K562 (cell line): ENCODE results near the gene USP49.

Source experiments
- BRD4 ChIP-seq: fragments of 200-600 bp; sonication (generic); IDR thresholded peaks from 2 replicates; pipeline ENCODE4 v1.6.1; 2017; ENCODE audit warnings: inconsistent platforms
- KDM1A ChIP-seq, 2 experiments: fragments of 450-650 bp; IDR thresholded peaks; 2 replicates each; pipeline ENCODE4 v1.6.1; 2016; ENCODE audit warnings: mild to moderate bottlenecking in 2 of 2
- PTBP1 ChIP-seq: fragments of 200-400 bp; formaldehyde crosslinking; IDR thresholded peaks from 2 replicates; pipeline ENCODE4 v1.6.1; 2017; ENCODE audit warnings: low read depth, low read length
- PURB ChIP-seq: sonication (generic); formaldehyde crosslinking; IDR thresholded peaks from 2 replicates; pipeline ENCODE4 v1.9.0; 2021; ENCODE audit warnings: low read depth, mild to moderate bottlenecking, missing genetic modification reagents
- SRF ChIP-seq, 2 experiments: fragments of 250-450, 450-650 bp in 1 of 2; sonication (Bioruptor Pico) in 1 of 2; sonication (generic) in 1 of 2; formaldehyde crosslinking; IDR thresholded peaks; 2 replicates each; pipeline versions ENCODE4 v1.5.0 to v1.5.1; 2020 to 2022; ENCODE audit warnings: mild to moderate bottlenecking in 1 of 2, missing genetic modification reagents in 1 of 2
- TF ChIP-seq, protein P1 (sequence below): sonication (generic); formaldehyde crosslinking; IDR thresholded peaks from 2 replicates; pipeline ENCODE4 v1.8.0; 2022; ENCODE audit warnings: mild to moderate bottlenecking, missing genetic modification reagents
- TF ChIP-seq, protein P2 (sequence below): IDR thresholded peaks from 2 replicates; pipeline ENCODE4 v1.6.1; 2014; ENCODE audit warnings: antibody characterized with exemption

DNA sequence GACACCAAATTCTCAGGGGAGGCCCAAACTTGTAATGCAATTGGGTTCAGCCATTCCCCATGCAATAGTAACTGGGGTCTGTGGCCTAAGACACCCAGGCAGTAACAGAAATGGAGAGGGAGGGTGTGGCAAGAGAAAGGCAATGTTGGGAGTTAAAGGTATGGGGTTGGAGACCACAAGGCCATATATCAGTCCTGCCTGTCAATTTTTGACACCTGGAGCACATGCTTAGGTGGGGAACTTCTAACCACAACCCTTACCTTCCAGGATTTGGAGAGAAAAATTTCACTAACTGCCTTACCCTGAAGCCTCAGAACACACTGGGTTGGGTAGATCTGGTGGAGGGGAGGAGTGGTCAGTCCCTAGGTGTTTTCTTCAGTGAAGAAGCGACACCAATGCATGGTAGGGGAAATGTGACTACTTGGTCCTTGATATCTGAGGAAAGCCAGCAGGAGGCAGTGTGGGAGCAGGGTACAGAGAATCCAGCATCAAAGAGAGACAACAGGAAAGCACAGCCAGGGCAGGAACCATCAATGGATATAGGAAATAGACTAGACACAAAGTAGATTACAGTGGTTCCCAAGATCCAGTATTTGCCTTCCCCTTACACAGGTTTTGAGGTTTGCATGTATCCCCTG lies 6.8 kb upstream of the USP49 start:
- TF ChIP-seq SRF (CRISPR knock-in tag; IDR thresholded peaks at IDR 0.05) (no peak), BRD4 (no peak), PTBP1 (no peak), KDM1A (IDR thresholded peaks at IDR 0.05) (no peak), PURB (CRISPR knock-in tag) (no peak)
- TF ChIP-seq, protein P1, sequence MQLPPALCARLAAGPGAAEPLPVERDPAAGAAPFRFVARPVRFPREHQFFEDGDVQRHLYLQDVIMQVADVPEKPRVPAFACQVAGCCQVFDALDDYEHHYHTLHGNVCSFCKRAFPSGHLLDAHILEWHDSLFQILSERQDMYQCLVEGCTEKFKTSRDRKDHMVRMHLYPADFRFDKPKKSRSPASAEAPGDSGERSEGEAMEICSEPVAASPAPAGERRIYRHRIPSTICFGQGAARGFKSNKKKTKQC, result no peak
- TF ChIP-seq, protein P2, sequence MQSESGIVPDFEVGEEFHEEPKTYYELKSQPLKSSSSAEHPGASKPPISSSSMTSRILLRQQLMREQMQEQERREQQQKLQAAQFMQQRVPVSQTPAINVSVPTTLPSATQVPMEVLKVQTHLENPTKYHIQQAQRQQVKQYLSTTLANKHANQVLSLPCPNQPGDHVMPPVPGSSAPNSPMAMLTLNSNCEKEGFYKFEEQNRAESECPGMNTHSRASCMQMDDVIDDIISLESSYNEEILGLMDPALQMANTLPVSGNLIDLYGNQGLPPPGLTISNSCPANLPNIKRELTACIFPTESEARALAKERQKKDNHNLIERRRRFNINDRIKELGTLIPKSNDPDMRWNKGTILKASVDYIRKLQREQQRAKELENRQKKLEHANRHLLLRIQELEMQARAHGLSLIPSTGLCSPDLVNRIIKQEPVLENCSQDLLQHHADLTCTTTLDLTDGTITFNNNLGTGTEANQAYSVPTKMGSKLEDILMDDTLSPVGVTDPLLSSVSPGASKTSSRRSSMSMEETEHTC, result no peak
